Suprapubic skin (tissue), 4 donors: Measurements from ENCODE around the gene FAM227A.

Experiments
- CTCF ChIP-seq, 2 donors: fragments of 200-600 bp in 1 of 2; fragments of 450-650 bp in 1 of 2; sonication (generic) in 1 of 2; IDR thresholded peaks; one replicate each; pipeline ENCODE4 v1.5.1; 2016 to 2019; ENCODE audit warnings: antibody characterized with exemption in 2 of 2, mild to moderate bottlenecking in 1 of 2, moderate library complexity in 1 of 2
- EP300 ChIP-seq: sonication (generic); formaldehyde crosslinking; IDR thresholded peaks from one replicate; pipeline ENCODE4 v1.6.1; 2017; ENCODE audit warnings: antibody characterized with exemption
- POLR2A ChIP-seq, 2 donors: fragments of 450-650 bp; IDR thresholded peaks; one replicate each; pipeline ENCODE4 v1.6.1; 2017; ENCODE audit warnings: antibody characterized with exemption in 2 of 2, mild to moderate bottlenecking in 2 of 2, moderate library complexity in 2 of 2
- POLR2AphosphoS5 ChIP-seq, 3 donors: sonication (generic); formaldehyde crosslinking; IDR thresholded peaks; one replicate each; pipeline ENCODE4 v1.6.1; 2017; ENCODE audit warnings: antibody characterized with exemption in 3 of 3

GRCh38 chr22:38610234-38610633 is 46.0 kb downstream of the FAM227A start:
- no peak for TF ChIP-seq CTCF (IDR thresholded peaks at IDR 0.05)
- no peak for TF ChIP-seq POLR2A (IDR thresholded peaks at IDR 0.05)
- no peak for TF ChIP-seq EP300
- TF ChIP-seq POLR2AphosphoS5 (IDR thresholded peaks at IDR 0.05) = no peak
